ENCODE data around the gene OR2Z1.
"Not testable (repeated sequence)": the region's sequence is repeated elsewhere in the genome, so short reads cannot be mapped to it uniquely, and the experiment has no call there.

The OR2Z1 gene

DNA sequence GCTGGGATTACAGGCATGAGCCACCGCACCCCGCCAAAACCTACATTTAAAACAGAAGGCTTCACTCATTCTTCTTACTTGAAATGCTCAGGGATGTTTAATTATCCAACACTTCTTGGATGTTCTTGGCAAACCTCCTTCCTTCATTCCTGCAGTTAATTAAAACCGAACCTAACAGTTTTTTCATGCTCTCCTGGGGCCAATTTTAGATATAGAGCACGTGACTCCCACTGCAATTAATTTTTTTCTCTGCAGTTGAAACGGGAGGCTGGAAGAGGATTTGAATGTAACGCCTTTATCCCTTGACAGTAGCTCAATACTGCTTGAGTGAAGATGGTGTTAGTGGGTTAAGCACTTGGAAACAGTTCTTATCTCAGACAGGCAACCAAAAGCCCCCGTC lies 18.2 kb upstream of the OR2Z1 start:
- no peak for TF ChIP-seq CTCF (IDR thresholded peaks at IDR 0.05; ENCODE audit: insufficient read depth, low read length, poor library complexity, severe bottlenecking)
- Histone ChIP-seq H3K4me3 (replicated peaks; ENCODE audit: low read depth, low read length) (no peak overlapping the region), H3K27me3 (replicated peaks; ENCODE audit: control insufficient read depth, insufficient read depth, low read length) (no peaks in the 10 kb centered on the region), H3K36me3 (ENCODE audit: control insufficient read depth, insufficient read depth, low read length) (no peaks in the 10 kb centered on the region)
- no peak for DNase-seq (ENCODE audit: extremely low read depth, insufficient read length)

GRCh38 chr19:8705304-8705703 lies 16.1 kb upstream of the OR2Z1 start:
- DNase-seq (ENCODE audit: extremely low read depth, insufficient read length); H3K4me3 ChIP-seq (replicated peaks; ENCODE audit: low read depth, low read length); H3K36me3 ChIP-seq (ENCODE audit: control insufficient read depth, insufficient read depth, low read length); H3K27me3 ChIP-seq (replicated peaks; ENCODE audit: control insufficient read depth, insufficient read depth, low read length): not testable (repeated sequence)

- DNase-seq (ENCODE audit: extremely low read depth, insufficient read length): no peak
- TF ChIP-seq CTCF (IDR thresholded peaks at IDR 0.05; ENCODE audit: insufficient read depth, low read length, poor library complexity, severe bottlenecking): no peak
- Histone ChIP-seq H3K36me3 (ENCODE audit: control insufficient read depth, insufficient read depth, low read length) (no peaks in the 10 kb centered on the region), H3K4me3 (replicated peaks; ENCODE audit: low read depth, low read length) (no peak overlapping the region), H3K27me3 (replicated peaks; ENCODE audit: control insufficient read depth, insufficient read depth, low read length) (no peaks in the 10 kb centered on the region)
Observed at GRCh38 chr19:8705742-8706141, 15.7 kb upstream of the OR2Z1 start.

DNA sequence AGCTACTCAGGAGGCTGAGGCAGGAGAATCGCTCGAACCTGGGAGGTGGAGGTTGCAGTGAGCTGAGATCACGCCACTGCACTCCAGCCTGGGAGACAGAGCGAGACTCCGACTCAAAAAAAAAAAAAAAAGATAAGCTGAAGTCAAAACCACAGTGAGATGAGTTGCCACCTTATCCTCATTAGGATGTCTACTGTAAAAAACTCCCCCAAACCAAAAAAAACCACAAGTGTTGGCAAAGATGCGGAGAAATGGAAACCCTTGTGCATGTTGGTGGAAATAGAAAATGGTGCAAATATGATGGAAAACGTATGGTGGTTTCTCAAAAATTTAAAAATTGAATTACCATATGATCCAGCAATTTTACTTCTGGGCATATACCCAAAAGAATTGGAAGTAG lies 11.1 kb upstream of the OR2Z1 start:
- H3K27me3 ChIP-seq (replicated peaks; ENCODE audit: control insufficient read depth, insufficient read depth, low read length); DNase-seq (ENCODE audit: extremely low read depth, insufficient read length); H3K4me3 ChIP-seq (replicated peaks; ENCODE audit: low read depth, low read length); H3K36me3 ChIP-seq (ENCODE audit: control insufficient read depth, insufficient read depth, low read length): not testable (repeated sequence)

DNA sequence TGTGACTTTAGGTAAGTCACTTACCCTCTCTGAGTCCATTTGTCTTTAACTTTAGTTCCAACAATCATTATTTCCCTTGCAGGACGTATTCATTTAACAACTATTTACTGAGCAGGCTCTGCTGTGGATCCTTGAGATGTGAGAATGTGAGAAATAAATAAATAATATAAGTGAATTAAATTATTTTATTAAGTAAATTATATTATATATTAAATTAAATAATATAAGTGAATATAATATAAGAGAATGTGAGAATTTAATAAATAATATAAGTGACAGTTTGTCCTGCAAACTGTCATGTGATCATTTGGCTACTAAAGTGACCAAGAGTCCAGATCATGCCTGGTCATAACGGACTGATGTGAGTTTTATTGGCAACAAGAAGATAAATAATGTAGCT lies 598 bp downstream of the OR2Z1 start:
- H3K4me3 ChIP-seq (replicated peaks; ENCODE audit: low read depth, low read length): no peak overlapping the region

DNA sequence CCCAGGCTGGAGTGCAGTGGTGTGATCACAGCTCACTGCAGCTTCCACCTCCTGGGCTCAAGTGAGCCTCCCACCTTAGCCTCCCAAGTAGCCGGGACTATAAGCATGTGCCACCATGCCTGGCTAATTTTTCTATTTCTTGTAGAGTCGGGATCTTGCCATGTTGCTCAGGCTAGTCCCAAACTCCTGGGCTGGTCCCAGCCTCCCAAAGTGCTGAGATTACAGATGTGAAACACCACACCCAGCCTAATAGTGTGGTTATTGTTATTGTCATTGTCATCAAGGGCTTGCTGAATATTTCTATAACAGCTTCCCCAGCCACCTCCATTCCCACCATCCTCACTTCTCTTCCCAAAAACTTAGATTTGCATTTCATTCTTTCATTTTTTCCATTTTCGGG lies 2.8 kb downstream of the OR2Z1 start:
- Histone ChIP-seq H3K36me3 (ENCODE audit: control insufficient read depth, insufficient read depth, low read length) (no peaks in the 10 kb centered on the region), H3K27me3 (replicated peaks; ENCODE audit: control insufficient read depth, insufficient read depth, low read length) (no peaks in the 10 kb centered on the region), H3K4me3 (replicated peaks; ENCODE audit: low read depth, low read length) (no peak overlapping the region)
- no peak for DNase-seq (ENCODE audit: extremely low read depth, insufficient read length)
- no peak for TF ChIP-seq CTCF (IDR thresholded peaks at IDR 0.05; ENCODE audit: insufficient read depth, low read length, poor library complexity, severe bottlenecking)

More for the DNA sequence above, 598 bp downstream of the OR2Z1 start:
- no peaks in the 10 kb centered on the region for H3K27me3 ChIP-seq (replicated peaks; ENCODE audit: control insufficient read depth, insufficient read depth, low read length)
- no peaks in the 10 kb centered on the region for H3K36me3 ChIP-seq (ENCODE audit: control insufficient read depth, insufficient read depth, low read length)
- no peak for DNase-seq (ENCODE audit: extremely low read depth, insufficient read length)
- no peak for TF ChIP-seq CTCF (IDR thresholded peaks at IDR 0.05; ENCODE audit: insufficient read depth, low read length, poor library complexity, severe bottlenecking)

DNA sequence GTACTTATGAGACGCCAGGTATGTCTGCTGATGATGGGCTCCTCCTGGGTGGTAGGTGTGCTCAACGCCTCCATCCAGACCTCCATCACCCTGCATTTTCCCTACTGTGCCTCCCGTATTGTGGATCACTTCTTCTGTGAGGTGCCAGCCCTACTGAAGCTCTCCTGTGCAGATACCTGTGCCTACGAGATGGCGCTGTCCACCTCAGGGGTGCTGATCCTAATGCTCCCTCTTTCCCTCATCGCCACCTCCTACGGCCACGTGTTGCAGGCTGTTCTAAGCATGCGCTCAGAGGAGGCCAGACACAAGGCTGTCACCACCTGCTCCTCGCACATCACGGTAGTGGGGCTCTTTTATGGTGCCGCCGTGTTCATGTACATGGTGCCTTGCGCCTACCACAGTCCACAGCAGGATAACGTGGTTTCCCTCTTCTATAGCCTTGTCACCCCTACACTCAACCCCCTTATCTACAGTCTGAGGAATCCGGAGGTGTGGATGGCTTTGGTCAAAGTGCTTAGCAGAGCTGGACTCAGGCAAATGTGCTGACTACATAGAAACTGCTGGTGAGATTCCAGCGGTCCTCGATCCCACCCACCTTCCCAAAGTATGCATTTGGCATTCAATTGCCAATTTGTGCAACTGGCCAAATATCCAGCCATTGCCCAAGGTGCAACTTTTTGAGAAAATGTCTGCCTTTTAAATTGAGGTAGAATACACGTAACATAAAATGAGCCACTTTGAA lies 10.2 kb downstream of the OR2Z1 start:
- TF ChIP-seq CTCF (IDR thresholded peaks at IDR 0.05; ENCODE audit: insufficient read depth, low read length, poor library complexity, severe bottlenecking): no peak
- DNase-seq (ENCODE audit: extremely low read depth, insufficient read length): no peak
- Histone ChIP-seq H3K27me3 (replicated peaks; ENCODE audit: control insufficient read depth, insufficient read depth, low read length) (no peaks in the 10 kb centered on the region), H3K4me3 (replicated peaks; ENCODE audit: low read depth, low read length) (no peak overlapping the region), H3K36me3 (ENCODE audit: control insufficient read depth, insufficient read depth, low read length) (no peaks in the 10 kb centered on the region)

All from GM06990 (cell line).